ENCODE data around the gene VRK3. TPM values are rescaled to one million over a fixed set of nuclear protein-coding genes. Genes with fewer than 3 reads are reported as not detected.

Gene VRK3
- polyA plus RNA-seq, 1 of the 3 experiments (the other 2 are of a cell fraction): 30.3 TPM

DNA sequence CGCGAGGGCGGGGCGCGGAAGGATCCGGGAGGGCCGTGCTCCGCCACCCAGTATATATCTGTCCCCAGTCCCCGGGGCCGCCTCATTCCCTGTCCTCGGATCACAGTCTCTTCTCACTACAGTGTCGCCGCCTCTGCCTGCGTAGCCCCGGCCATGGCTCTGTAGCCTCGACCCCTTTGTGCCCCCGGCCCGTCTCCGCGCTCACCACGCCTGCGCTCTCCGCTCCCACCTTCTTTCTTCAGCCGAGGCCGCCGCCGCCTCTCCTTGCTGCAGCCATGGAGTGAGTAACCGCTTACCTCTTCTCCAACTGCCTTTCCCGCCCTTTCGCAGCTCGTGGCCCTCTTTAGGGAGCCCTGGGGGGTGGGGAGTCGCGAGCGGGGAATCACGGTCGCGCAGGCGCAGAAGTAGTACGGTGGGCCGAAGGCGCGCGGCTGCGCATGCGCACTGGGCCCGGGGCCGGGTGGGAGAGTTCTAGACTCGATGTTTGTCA, 96.0 kb downstream of the VRK3 start, which contains the start of the genes ATF5 and NUP62:
TSS of gene ATF5 (plus strand) at position 85 of the 490 bp plus-strand sequence. CDS start 1,646 bp downstream, outside the sequence.
TSS of gene NUP62 (minus strand) at position 384 of the 490 bp plus-strand sequence. CDS start 19,697 bp downstream, outside the sequence.
- Histone ChIP-seq H3K4me3 (ENCODE audit: low read depth in 2 of 2, low read length in 1 of 2) (peak within 1 kb of the TSS; percentile 76 to 100), H3K9ac (peak within 1 kb of the TSS; percentile 98), H4K20me1 (ENCODE audit: insufficient read depth) (0 out of 2 replicates have a peak, but pooled peaks cover 11% of the 10 kb centered on the region), H3K36me3 (replicated peaks in 1 of 2; ENCODE audit: control insufficient read depth in 1 of 2, insufficient read depth in 2 of 2, low read length in 1 of 2) (peaks cover 3 to 37% of the 10 kb centered on the region in 2 experiments), H3K9me3 (no peaks in the 10 kb centered on the region), H3K4me1 (ENCODE audit: control insufficient read depth in 1 of 2, insufficient read depth in 2 of 2, low read depth in 1 of 2, low read length in 1 of 2) (peaks cover 7 to 10% of the 10 kb centered on the region in 2 experiments; a peak in 2 of 4 replicates), H3K9me2 (no peaks in the 10 kb centered on the region), H3K79me2 (ENCODE audit: insufficient read depth) (peaks cover 52% of the 10 kb centered on the region), H2AFZ (ENCODE audit: low read depth) (peak within 1 kb of the TSS; percentile 99), H3K27me3 (ENCODE audit: insufficient read depth) (no peaks in the 10 kb centered on the region), H3F3A (replicated peaks; ENCODE audit: insufficient read depth) (peaks cover 18% of the 10 kb centered on the region), H3K27ac (ENCODE audit: low read depth in 2 of 2, low read length in 1 of 2) (peak within 1 kb of the TSS; percentile 94 to 95), H3K4me2 (peak within 1 kb of the TSS; percentile 94)
- ChIA-PET POLR2A (interaction anchor here (0.7 to 2.1 kb wide), 7 partner anchors 10 to 254 kb away, joined by 3 to 8 read pairs (median 3); partner anchors contain the start of gene AKT1S1), CTCF (interaction anchor here (1.0 to 3.5 kb wide), 5 partner anchors 9 to 52 kb away, joined by 3 to 23 read pairs (median 3); partner anchors contain the start of genes AKT1S1 and TBC1D17)
- DNase-seq: peak; percentile 98
- WGBS (ENCODE audit: low lambda C conversion rate): 1% methylated on average over 32 of the region's 48 CpGs
- TF ChIP-seq EZH2phosphoT487 (IDR thresholded peaks at IDR 0.05; ENCODE audit: borderline replicate concordance, low read depth): no peak
- no peak for TF ChIP-seq TCF12 (IDR thresholded peaks at IDR 0.05)
- TF ChIP-seq, protein P1, sequence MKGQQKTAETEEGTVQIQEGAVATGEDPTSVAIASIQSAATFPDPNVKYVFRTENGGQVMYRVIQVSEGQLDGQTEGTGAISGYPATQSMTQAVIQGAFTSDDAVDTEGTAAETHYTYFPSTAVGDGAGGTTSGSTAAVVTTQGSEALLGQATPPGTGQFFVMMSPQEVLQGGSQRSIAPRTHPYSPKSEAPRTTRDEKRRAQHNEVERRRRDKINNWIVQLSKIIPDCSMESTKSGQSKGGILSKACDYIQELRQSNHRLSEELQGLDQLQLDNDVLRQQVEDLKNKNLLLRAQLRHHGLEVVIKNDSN (IDR thresholded peaks at IDR 0.05; ENCODE audit: borderline replicate concordance, low read depth): no peak
- TF ChIP-seq, protein P2, sequence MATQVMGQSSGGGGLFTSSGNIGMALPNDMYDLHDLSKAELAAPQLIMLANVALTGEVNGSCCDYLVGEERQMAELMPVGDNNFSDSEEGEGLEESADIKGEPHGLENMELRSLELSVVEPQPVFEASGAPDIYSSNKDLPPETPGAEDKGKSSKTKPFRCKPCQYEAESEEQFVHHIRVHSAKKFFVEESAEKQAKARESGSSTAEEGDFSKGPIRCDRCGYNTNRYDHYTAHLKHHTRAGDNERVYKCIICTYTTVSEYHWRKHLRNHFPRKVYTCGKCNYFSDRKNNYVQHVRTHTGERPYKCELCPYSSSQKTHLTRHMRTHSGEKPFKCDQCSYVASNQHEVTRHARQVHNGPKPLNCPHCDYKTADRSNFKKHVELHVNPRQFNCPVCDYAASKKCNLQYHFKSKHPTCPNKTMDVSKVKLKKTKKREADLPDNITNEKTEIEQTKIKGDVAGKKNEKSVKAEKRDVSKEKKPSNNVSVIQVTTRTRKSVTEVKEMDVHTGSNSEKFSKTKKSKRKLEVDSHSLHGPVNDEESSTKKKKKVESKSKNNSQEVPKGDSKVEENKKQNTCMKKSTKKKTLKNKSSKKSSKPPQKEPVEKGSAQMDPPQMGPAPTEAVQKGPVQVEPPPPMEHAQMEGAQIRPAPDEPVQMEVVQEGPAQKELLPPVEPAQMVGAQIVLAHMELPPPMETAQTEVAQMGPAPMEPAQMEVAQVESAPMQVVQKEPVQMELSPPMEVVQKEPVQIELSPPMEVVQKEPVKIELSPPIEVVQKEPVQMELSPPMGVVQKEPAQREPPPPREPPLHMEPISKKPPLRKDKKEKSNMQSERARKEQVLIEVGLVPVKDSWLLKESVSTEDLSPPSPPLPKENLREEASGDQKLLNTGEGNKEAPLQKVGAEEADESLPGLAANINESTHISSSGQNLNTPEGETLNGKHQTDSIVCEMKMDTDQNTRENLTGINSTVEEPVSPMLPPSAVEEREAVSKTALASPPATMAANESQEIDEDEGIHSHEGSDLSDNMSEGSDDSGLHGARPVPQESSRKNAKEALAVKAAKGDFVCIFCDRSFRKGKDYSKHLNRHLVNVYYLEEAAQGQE (IDR thresholded peaks at IDR 0.05; ENCODE audit: low read depth, low read length): no peak
- TF ChIP-seq CHD2 (IDR thresholded peaks at IDR 0.05; ENCODE audit: low read length, partially characterized antibody): peak; percentile 8
- TF ChIP-seq NRF1 (IDR thresholded peaks at IDR 0.05; ENCODE audit: low read depth, low read length): peak; percentile 89
- TF ChIP-seq SMC3 (IDR thresholded peaks at IDR 0.05; ENCODE audit: low read depth, low read length): no peak
- TF ChIP-seq MXI1 (IDR thresholded peaks at IDR 0.05; ENCODE audit: low read depth, low read length): peak; percentile 57; the same call in 1 of the 2 replicates
- TF ChIP-seq TAF1 (IDR thresholded peaks at IDR 0.05; ENCODE audit: borderline replicate concordance, low read depth, low read length): peak; percentile 53
- 0 out of 2 replicates have a peak, but pooled peaks have one; percentile 0 for TF ChIP-seq SIN3A (IDR thresholded peaks at IDR 0.05; ENCODE audit: borderline replicate concordance, low read depth, low read length)
- TF ChIP-seq, protein P3, sequence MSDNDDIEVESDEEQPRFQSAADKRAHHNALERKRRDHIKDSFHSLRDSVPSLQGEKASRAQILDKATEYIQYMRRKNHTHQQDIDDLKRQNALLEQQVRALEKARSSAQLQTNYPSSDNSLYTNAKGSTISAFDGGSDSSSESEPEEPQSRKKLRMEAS (IDR thresholded peaks at IDR 0.05; ENCODE audit: low read depth): peak; percentile 87

All from SK-N-SH (cell line).